ENCODE measurements around the gene ZNF784.
A peak's percentile ranks its signal among the peaks of the same experiment; 100 is the strongest.

The ZNF784 gene

GRCh38 chr19:55624109-55625003 is at the start of gene ZNF784:
ZNF784 (minus strand) TSS chr19:55624566; CDS start chr19:55624561, 5 bp downstream.
- peak; percentile 93 for DNase-seq (ENCODE audit: low spot score)
- H3K27ac ChIP-seq: peak within 1 kb of the TSS; percentile 94 to 99
- H3K4me3 ChIP-seq: peak within 1 kb of the TSS; percentile 84
- no peak for TF ChIP-seq CTCF (IDR thresholded peaks at IDR 0.05)

- no peak for TF ChIP-seq CTCF (IDR thresholded peaks at IDR 0.05)
- no peak overlapping the region for H3K4me3 ChIP-seq
- DNase-seq (ENCODE audit: low spot score): no peak
- H3K27ac ChIP-seq: peak overlapping the region in 1 of 2 donors; percentile 19
Measured at GRCh38 chr19:55673889-55674288, 49.5 kb upstream of the ZNF784 start.

- Histone ChIP-seq H3K4me3 (no peak overlapping the region), H3K27ac (peak overlapping the region in 1 of 2 donors; percentile 19)
- DNase-seq (ENCODE audit: low spot score): no peak
- no peak for TF ChIP-seq CTCF (IDR thresholded peaks at IDR 0.05)
Measured at GRCh38 chr19:55673465-55673864, 49.1 kb upstream of the ZNF784 start.

GRCh38 chr19:55672418-55672817 is 48.1 kb upstream of the ZNF784 start:
- no peak for DNase-seq (ENCODE audit: low spot score)
- no peak for TF ChIP-seq CTCF (IDR thresholded peaks at IDR 0.05)
- Histone ChIP-seq H3K4me3 (no peak overlapping the region), H3K27ac (no peak overlapping the region)

- DNase-seq (ENCODE audit: low spot score): no peak
- no peak for TF ChIP-seq CTCF (IDR thresholded peaks at IDR 0.05)
- Histone ChIP-seq H3K27ac (no peak overlapping the region), H3K4me3 (no peak overlapping the region)
Measured at GRCh38 chr19:55671054-55671378, 46.6 kb upstream of the ZNF784 start.

GRCh38 chr19:55670280-55671053 is 46.1 kb upstream of the ZNF784 start:
- H3K27ac ChIP-seq: no peak overlapping the region
- peak; percentile 88 for DNase-seq (ENCODE audit: low spot score)
- H3K4me3 ChIP-seq: no peak overlapping the region
- TF ChIP-seq CTCF (IDR thresholded peaks at IDR 0.05): no peak

Measured in coronary artery (tissue), 2 donors.